Activated CD8-positive, alpha-beta memory T cell treated with anti-CD3 and anti-CD28 coated beads for 4 hours (primary cell): ENCODE data around the gene ADCY1.

Source experiments
- DNase-seq, 2 donors: peaks; one replicate each; pipeline ENCODE4 v3.0.0-alpha.2; 2020; ENCODE audit warnings: low read depth in 2 of 2

The ADCY1 gene

DNA sequence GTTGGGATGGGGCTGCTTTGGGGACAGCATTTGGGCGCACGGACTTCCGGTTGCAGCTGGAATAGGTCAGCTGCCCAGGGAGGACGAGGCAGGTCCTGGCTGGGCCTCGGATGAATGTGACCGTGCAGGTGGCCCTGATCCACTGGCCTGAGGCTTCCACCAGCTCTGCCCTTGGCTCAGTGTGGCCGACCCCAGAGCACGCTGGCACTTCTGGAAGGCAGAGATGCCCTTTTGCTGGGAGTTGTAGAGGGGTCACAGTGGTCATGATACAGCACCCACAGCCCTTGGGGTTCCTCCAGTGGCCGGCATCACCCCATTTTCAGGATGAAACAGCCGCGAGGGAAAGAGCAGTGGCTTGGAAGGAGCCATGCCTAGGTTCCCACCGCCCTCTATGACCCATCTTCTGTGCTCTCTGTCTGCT, 19.0 kb downstream of the ADCY1 start:
- no peak for DNase-seq

DNA sequence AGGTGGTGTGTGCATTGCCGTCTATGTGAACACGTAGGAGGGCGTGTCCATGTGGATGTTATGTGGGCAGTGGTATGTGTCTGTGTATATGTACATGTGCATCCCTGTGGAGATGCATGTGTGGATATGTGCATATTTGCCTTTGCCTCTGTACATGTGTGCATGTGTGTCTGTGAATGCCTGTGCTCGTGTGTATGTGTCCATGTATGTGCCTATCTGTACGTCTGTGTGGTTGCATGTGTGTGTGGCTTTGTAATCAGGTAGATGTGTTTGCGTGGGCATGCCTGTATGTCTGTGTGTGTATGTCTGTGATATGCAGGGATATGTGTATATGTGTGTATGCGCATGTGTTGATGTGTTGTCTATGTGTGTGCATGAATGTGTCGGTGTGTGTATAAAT, 19.7 kb downstream of the ADCY1 start:
- no peak for DNase-seq

GRCh38 chr7:45594745-45595535, 20.8 kb downstream of the ADCY1 start:
- DNase-seq, result no peak

DNA sequence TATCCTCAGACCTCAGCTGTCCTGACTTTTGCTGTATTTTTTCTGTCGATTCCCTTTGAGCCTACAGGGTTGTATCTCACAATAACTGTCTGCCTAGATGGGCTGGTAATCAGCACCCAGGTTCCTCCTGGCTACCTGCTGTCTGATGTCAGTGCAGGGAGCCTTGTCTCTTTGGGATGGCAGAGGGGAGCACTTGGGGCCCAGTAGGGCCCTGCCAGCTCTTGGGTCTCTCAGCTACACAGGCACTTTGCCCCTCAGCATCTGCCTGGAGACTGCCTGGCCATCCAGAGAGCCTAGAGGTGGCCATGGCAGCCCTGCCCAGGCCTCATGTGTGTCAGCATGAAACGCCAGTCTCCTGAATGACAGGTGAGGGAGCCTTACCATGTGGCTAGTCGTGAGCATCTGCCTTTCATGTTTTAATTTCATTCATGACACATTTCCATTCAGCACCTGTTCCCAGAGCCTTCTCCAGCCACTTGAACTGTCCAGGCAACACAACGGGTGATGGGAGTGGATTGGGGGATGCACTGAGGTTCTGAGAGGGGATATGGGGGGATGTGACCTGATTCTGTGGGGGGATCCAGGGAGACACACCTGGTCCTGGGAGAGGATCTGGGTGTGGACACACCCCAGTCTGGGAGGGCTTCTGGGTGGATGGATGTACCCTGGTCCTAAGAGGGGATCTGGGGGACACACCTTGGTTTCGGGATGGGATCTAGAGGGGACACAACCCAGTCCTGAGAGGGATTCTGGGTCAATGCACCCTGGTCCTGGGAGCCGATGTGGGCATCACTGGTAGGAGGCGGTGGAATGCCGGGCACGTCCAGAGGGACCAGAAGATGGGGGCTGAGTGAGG, 21.9 kb downstream of the ADCY1 start:
- DNase-seq, result no peak

- DNase-seq, result no peak
Measured at GRCh38 chr7:45596665-45597095, 22.5 kb downstream of the ADCY1 start.

DNA sequence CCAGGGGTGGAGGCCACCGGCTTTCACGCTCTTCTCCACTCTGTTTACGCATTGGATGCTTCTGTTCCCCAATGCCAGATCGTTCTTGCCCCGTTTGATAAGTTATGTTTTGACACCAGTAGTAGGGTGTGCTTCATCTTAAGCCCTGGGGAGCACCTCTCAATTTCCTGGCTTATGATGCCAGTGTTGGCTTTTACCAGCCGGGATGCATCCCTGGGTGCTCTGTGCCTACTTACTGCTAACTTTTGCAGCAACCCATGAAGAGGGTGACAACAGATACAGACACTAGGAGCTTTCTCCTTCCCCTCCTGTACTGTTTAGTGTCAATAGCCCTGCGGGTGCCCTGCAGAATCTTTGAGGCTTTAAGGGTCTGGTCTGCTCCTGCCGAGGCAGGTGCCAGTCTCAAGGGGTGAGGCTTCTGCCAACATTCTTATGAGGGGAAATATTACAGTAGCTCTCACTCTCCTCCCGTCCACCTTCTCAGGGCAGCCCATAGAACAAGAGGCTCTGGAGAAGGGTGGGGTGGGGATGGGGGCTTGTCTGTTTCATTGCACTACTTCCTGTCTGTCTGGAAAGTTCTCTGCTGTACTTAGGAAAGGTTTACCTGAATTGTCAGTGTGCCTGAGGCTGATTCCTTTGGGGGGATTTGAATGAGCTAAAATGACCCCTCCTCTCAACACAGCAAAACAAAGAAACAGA, 23.3 kb downstream of the ADCY1 start:
- no peak for DNase-seq

GRCh38 chr7:45598886-45599520, 24.8 kb downstream of the ADCY1 start:
- DNase-seq, result no peak

- no peak for DNase-seq
Measured at GRCh38 chr7:45599851-45600706, 25.9 kb downstream of the ADCY1 start.

GRCh38 chr7:45601094-45601493, 26.9 kb downstream of the ADCY1 start:
- DNase-seq, result no peak

GRCh38 chr7:45601816-45602540, 27.8 kb downstream of the ADCY1 start:
- no peak for DNase-seq

GRCh38 chr7:45606050-45606449, 31.9 kb downstream of the ADCY1 start:
- no peak for DNase-seq

DNA sequence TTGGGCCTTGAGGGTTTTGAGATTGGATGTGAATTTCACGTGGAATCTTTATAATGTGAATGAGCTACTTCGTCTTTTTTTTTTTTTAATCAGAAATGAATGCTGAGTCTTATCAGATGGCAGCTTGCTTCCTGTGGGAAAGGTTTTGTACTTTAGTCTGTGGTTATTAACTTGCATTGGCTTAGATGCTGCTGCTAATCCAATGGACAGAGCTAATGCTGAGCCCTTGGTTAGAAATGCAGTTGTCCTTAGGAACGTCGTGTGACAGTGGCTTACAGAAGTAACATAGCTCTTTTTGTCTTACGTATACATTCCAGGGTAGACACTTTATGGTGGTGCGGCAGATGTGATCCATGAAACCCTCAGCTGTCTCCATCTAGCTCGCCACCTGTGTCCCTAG, 32.8 kb downstream of the ADCY1 start:
- no peak for DNase-seq

DNA sequence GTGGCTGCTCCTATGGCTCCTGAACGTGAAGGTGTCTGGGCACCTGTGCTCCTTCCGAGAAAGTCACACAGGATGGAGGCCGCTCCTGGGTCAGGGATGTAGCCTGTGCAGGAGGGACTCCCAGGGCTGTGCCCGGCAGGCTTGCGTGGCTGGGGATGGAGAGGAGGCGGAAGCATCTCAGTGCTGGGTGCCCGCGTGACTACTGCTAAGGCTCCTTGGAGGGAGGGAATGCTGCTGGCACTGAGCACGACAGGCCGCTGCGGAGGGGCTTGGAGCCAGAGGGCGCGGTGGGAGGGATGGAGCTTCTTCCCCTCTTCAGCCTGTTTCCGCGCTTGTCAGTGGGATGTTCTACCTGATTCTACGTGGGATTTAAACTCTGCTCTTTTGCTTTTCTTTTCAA, 35.0 kb downstream of the ADCY1 start:
- no peak for DNase-seq

DNA sequence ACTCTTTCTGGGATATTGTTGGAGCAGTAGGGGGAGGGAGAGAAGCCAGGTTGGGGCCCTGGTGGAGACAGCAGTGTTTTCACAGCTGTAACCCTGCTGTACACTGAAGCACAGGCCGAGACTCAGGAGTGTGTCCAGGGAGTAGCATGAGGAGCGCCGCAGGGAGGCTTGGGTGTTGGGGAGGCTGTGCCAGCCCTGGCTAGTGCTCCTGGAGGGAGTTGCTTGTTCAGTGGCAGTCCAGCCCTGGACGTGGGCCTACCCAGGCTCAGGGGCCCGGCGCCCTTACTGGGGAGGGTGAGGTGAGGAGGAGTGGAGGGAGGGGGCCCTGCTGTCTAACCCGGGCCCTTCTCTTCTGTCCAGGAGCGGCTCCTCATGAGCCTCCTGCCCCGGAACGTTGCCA, 35.9 kb downstream of the ADCY1 start:
- no peak for DNase-seq

- DNase-seq, result no peak
Measured at GRCh38 chr7:45610660-45611299, 36.6 kb downstream of the ADCY1 start.

DNA sequence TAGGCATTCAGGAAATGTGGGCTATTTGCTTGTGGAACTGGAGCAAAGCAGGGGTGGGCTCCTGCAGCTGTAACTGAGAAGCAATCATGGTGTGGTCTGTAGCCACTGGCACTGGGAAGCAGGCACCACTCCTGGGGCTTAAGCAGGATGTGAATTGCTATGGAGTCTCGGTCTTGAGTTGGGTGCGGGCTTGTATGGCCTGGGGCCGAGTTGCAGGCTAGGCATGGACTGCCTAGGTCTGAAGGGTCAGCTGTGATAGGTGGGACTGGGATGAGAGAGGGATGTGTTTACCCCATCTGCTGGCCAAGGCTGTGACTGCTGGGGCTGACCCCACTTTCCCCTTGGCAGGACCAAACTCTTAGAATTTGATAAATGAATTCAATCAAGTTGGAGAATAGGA, 43.0 kb downstream of the ADCY1 start:
- no peak for DNase-seq

- no peak for DNase-seq
Measured at GRCh38 chr7:45622058-45622457, 47.9 kb downstream of the ADCY1 start.

DNA sequence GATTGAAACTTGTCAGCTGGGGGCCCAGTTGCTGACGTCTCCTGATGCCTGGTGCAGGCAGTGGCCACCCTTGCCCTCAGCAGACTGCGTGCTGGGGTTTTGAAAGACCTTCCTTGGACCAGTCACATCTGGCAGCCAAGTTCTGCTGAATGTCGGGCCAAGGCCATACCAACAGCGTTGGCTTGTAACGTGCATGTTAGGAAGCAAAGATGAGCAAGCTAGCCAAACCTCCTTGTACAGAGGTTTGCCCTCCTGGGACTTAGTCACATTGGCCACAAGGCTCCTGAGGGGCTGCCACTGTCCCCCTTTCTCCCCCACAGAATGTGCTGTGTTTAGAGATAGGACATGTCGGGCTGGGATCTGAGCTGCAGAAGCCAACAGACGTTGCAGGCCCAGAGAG, 49.0 kb downstream of the ADCY1 start:
- no peak for DNase-seq

GRCh38 chr7:45623740-45624391, 49.7 kb downstream of the ADCY1 start:
- DNase-seq, result no peak
